WERI-Rb-1 (cell line): Measurements from ENCODE around the gene RAI1.

ENCODE experiments used
- DNase-seq: peaks from one replicate; pipeline ENCODE4 v3.0.0-alpha.2; 2020
- H3K27ac ChIP-seq: fragments of 250-450 bp; sonication (Bioruptor Pico); 2 replicates; pipeline ENCODE4 v1.5.1; 2020; ENCODE audit warnings: mild to moderate bottlenecking, moderate library complexity
- H3K27me3 ChIP-seq: fragments of 250-450 bp; sonication (Bioruptor Pico); 2 replicates; pipeline ENCODE4 v1.5.1; 2021; ENCODE audit warnings: mild to moderate bottlenecking, low read depth, moderate library complexity; ENCODE audit not compliant: insufficient read depth, severe bottlenecking
- H3K36me3 ChIP-seq: fragments of 250-450 bp; sonication (Bioruptor Pico); 2 replicates; pipeline ENCODE4 v1.5.1; 2020; ENCODE audit warnings: mild to moderate bottlenecking, moderate library complexity
- H3K4me3 ChIP-seq: 2 replicates; pipeline ENCODE4 v1.5.1; 2011; ENCODE audit warnings: low read depth, mild to moderate bottlenecking, control low read depth, low read length
- H3K9me3 ChIP-seq: fragments of 250-450 bp; sonication (Bioruptor Pico); 2 replicates; pipeline ENCODE4 v1.5.1; 2021; ENCODE audit warnings: mild to moderate bottlenecking, moderate library complexity; ENCODE audit not compliant: severe bottlenecking
- TF ChIP-seq, protein P1 (sequence below): IDR thresholded peaks from 2 replicates; pipeline ENCODE4 v1.5.1; 2011; ENCODE audit warnings: low read depth, mild to moderate bottlenecking, control low read depth, inconsistent platforms, low read length

RAI1 gene

GRCh38 chr17:17699491-17699890 is 18.2 kb downstream of the RAI1 start:
- TF ChIP-seq, protein P1, sequence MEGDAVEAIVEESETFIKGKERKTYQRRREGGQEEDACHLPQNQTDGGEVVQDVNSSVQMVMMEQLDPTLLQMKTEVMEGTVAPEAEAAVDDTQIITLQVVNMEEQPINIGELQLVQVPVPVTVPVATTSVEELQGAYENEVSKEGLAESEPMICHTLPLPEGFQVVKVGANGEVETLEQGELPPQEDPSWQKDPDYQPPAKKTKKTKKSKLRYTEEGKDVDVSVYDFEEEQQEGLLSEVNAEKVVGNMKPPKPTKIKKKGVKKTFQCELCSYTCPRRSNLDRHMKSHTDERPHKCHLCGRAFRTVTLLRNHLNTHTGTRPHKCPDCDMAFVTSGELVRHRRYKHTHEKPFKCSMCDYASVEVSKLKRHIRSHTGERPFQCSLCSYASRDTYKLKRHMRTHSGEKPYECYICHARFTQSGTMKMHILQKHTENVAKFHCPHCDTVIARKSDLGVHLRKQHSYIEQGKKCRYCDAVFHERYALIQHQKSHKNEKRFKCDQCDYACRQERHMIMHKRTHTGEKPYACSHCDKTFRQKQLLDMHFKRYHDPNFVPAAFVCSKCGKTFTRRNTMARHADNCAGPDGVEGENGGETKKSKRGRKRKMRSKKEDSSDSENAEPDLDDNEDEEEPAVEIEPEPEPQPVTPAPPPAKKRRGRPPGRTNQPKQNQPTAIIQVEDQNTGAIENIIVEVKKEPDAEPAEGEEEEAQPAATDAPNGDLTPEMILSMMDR = no peak
- peaks cover 8% of the 10 kb centered on the region; the same call in 1 of the 2 replicates for H3K36me3 ChIP-seq
- no peak overlapping the region for H3K4me3 ChIP-seq
- no peak overlapping the region for H3K27ac ChIP-seq
- no peak for DNase-seq
- H3K9me3 ChIP-seq = no peaks in the 10 kb centered on the region
- H3K27me3 ChIP-seq = no peaks in the 10 kb centered on the region

DNA sequence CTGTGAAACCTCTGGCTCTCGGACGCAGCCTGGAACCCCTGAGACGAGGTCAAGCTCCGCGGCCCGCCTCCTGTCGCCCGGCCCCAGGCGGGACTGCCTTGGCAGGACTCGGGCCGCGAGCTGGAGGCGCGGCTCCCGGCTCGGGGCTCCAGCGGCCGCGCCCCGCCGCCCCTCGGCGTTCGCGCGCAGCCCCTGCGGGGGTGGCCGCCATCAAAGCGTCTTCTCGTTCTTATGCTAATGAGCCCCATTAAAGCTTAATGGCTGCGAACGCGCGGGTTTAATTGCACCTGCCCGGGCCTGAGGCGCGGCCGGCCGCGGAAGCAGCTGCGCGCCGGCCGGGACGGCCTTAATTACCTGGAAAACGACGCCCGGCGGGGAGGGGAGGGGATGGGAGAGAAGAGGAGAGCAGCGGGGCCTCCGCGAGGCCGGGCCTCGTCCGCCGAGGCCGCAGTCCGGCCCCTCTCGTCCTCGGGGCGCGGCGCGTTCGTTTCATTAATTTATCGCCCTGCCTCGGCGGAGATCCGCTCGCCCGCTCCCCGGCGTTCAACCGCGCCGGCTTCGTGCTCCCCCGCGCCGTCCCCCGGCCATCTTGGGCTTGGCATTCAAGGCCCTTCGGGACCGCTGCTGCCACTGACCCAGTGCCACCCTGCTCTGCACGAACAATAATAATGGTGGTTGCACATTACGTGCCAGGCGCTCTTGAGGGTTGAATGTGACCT is 19.2 kb downstream of the RAI1 start:
- H3K27ac ChIP-seq = no peak overlapping the region
- H3K36me3 ChIP-seq = peaks cover 13% of the 10 kb centered on the region
- H3K4me3 ChIP-seq = no peak overlapping the region
- H3K9me3 ChIP-seq = no peaks in the 10 kb centered on the region
- no peaks in the 10 kb centered on the region for H3K27me3 ChIP-seq
- TF ChIP-seq, protein P1 = no peak
- DNase-seq = no peak

- no peak overlapping the region for H3K27ac ChIP-seq
- H3K4me3 ChIP-seq = no peak overlapping the region
Measured at GRCh38 chr17:17701112-17701511, 19.9 kb downstream of the RAI1 start.

GRCh38 chr17:17701658-17702057 is 20.4 kb downstream of the RAI1 start:
- no peaks in the 10 kb centered on the region for H3K9me3 ChIP-seq
- TF ChIP-seq, protein P1 = no peak
- DNase-seq = no peak
- peaks cover 13% of the 10 kb centered on the region for H3K36me3 ChIP-seq
- no peaks in the 10 kb centered on the region for H3K27me3 ChIP-seq
- H3K4me3 ChIP-seq = no peak overlapping the region
- no peak overlapping the region for H3K27ac ChIP-seq

More at GRCh38 chr17:17701112-17701511, 19.9 kb downstream of the RAI1 start:
- peaks cover 13% of the 10 kb centered on the region for H3K36me3 ChIP-seq
- no peak for DNase-seq
- H3K27me3 ChIP-seq = no peaks in the 10 kb centered on the region
- no peaks in the 10 kb centered on the region for H3K9me3 ChIP-seq
- TF ChIP-seq, protein P1 = no peak

GRCh38 chr17:17702449-17703139 is 21.3 kb downstream of the RAI1 start:
- Histone ChIP-seq H3K27ac (no peak overlapping the region), H3K4me3 (no peak overlapping the region), H3K27me3 (no peaks in the 10 kb centered on the region), H3K9me3 (no peaks in the 10 kb centered on the region), H3K36me3 (peaks cover 13% of the 10 kb centered on the region)
- TF ChIP-seq, protein P1 = no peak
- DNase-seq = no peak
